Measurements from ENCODE around the gene SLC6A12.

The SLC6A12 gene

GRCh38 chr12:156945-157344 is 57.0 kb downstream of the SLC6A12 start:
- ATAC-seq (replicated peaks; ENCODE audit: extremely low read depth, poor library complexity, severe bottlenecking) (no peak), DNase-seq (ENCODE audit: low spot score in 2 of 2) (no peak)
- Mint-ChIP-seq H3K36me3 (ENCODE audit: insufficient read depth) (no peaks in the 10 kb centered on the region), H3K4me1 (peaks cover 7% of the 10 kb centered on the region), H3K4me3 (no peak overlapping the region), H3K27me3 (peaks cover 15% of the 10 kb centered on the region), H3K9me3 (no peaks in the 10 kb centered on the region), H3K27ac (ENCODE audit: low read depth) (no peak overlapping the region)

DNA sequence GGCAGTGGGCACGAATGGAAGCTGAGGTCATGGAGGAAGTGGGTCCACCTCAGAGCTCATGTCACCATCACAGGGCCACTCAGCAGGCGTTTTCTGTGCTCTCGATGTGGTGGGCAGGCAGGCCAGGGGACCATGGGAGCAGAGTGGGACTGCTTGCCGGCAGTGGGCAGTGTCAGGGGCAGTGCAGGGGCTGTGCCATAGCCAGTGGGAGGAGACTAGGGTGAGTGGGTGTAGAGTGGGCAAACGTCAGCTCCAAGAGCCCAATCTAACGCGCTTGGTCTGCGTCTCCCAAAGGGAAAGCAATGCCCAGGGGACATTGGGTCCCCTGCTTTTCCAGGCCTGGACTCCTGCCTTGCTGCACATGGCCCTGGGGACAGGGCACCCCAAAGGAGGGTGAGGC is 58.3 kb downstream of the SLC6A12 start:
- Mint-ChIP-seq H3K4me1 (peaks cover 7% of the 10 kb centered on the region), H3K4me3 (no peak overlapping the region), H3K36me3 (ENCODE audit: insufficient read depth) (peaks cover 3% of the 10 kb centered on the region), H3K27me3 (peaks cover 28% of the 10 kb centered on the region), H3K27ac (ENCODE audit: low read depth) (no peak overlapping the region), H3K9me3 (no peaks in the 10 kb centered on the region)
- DNase-seq (ENCODE audit: low spot score in 2 of 2) (no peak), ATAC-seq (replicated peaks; ENCODE audit: extremely low read depth, poor library complexity, severe bottlenecking) (no peak)

DNA sequence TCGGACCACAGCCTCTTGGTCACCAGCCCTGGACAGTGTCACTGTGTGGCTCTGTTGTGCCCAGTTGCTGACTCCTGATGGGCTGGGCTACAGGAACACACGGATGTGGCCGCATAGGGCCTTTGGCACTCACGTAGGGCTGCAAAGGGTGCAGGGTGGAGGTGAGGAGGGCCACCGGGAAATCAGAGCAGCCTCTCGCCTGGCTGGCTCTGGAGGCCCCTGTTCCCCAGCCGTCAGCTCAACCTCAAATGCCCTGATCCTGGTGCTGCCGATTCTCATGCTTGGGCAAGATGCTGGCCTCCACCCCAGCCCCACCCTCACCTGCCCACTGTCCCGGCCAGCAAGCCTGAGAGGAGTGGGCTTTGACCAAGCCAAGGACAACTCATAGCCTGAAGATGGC is 59.0 kb downstream of the SLC6A12 start:
- H3K9me3 Mint-ChIP-seq, result no peaks in the 10 kb centered on the region
- ATAC-seq (replicated peaks; ENCODE audit: extremely low read depth, poor library complexity, severe bottlenecking) (no peak), DNase-seq (ENCODE audit: low spot score in 2 of 2) (no peak)
- peaks cover 3% of the 10 kb centered on the region for H3K36me3 Mint-ChIP-seq (ENCODE audit: insufficient read depth)
- H3K4me1 Mint-ChIP-seq, result peaks cover 7% of the 10 kb centered on the region
- H3K27me3 Mint-ChIP-seq, result peaks cover 34% of the 10 kb centered on the region
- no peak overlapping the region for H3K4me3 Mint-ChIP-seq
- no peak overlapping the region for H3K27ac Mint-ChIP-seq (ENCODE audit: low read depth)

DNA sequence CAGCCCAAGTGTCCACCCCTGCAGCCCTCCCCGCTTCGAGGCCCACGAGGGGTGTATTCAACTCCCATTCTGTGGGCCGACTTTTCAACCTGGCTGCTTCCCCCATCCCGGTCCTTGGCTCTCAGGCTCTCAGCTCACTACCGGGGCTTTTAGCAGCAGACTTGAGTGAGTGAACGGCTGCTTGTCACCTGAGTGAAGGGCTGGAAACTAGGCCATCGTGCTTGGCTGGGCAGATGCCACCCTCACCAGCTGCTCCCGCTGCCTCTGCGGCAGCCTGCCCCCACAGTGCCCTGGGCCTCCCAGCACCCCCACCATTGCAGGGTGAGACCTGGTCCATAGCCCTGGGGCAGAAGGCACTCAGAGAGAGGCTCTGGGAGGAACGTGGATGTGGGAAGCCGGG is 59.9 kb downstream of the SLC6A12 start:
- Mint-ChIP-seq H3K36me3 (ENCODE audit: insufficient read depth) (peaks cover 3% of the 10 kb centered on the region), H3K4me3 (no peak overlapping the region), H3K9me3 (no peaks in the 10 kb centered on the region), H3K4me1 (peaks cover 7% of the 10 kb centered on the region), H3K27me3 (peaks cover 43% of the 10 kb centered on the region), H3K27ac (ENCODE audit: low read depth) (no peak overlapping the region)
- DNase-seq (ENCODE audit: low spot score in 2 of 2) (no peak), ATAC-seq (replicated peaks; ENCODE audit: extremely low read depth, poor library complexity, severe bottlenecking) (no peak)

DNA sequence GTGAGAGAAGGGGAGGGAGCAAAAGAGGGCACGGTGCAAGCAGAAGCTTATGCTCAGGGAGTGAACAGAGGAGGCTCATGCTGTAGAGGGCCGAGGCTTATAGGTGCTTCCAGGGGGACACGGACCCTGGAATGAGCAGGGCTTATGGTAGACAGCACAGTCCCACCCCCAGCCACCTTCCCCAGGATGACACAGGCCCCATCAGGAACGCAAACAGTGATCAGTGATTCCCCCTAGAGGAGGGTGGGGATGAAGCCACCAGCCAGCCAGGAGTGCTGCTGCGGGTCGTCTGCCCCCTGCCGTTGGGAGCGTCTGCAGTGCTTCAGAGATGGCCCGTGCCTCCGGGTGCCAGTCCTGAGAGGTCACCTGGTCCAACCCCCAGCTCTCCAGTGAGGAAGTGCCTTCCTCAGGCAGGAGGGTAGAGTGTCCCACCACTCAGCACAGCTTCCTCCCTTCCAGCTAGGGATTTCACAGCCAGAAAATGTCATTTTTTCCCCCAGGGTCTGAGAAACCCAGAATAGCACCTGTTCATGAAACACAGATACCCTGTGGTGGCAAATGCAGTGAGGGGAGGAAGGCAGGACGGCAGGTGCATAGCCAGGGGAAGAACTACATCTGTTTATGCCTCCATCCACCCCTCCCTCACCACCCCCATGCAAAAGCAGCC is 60.7 kb downstream of the SLC6A12 start:
- DNase-seq (ENCODE audit: low spot score in 2 of 2), result peak in 1 of 2 donors; percentile 17
- peaks cover 43% of the 10 kb centered on the region for H3K27me3 Mint-ChIP-seq
- no peak for ATAC-seq (replicated peaks; ENCODE audit: extremely low read depth, poor library complexity, severe bottlenecking)
- H3K4me1 Mint-ChIP-seq, result peaks cover 7% of the 10 kb centered on the region
- H3K4me3 Mint-ChIP-seq, result no peak overlapping the region
- no peaks in the 10 kb centered on the region for H3K9me3 Mint-ChIP-seq
- H3K27ac Mint-ChIP-seq (ENCODE audit: low read depth), result no peak overlapping the region
- H3K36me3 Mint-ChIP-seq (ENCODE audit: insufficient read depth), result peaks cover 3% of the 10 kb centered on the region

GRCh38 chr12:152440-152839 is 61.5 kb downstream of the SLC6A12 start:
- H3K36me3 Mint-ChIP-seq (ENCODE audit: insufficient read depth), result peaks cover 3% of the 10 kb centered on the region
- no peak overlapping the region for H3K27ac Mint-ChIP-seq (ENCODE audit: low read depth)
- no peaks in the 10 kb centered on the region for H3K9me3 Mint-ChIP-seq
- H3K4me1 Mint-ChIP-seq, result peaks cover 7% of the 10 kb centered on the region
- DNase-seq (ENCODE audit: low spot score in 2 of 2) (no peak), ATAC-seq (replicated peaks; ENCODE audit: extremely low read depth, poor library complexity, severe bottlenecking) (no peak)
- H3K4me3 Mint-ChIP-seq, result no peak overlapping the region
- H3K27me3 Mint-ChIP-seq, result peaks cover 43% of the 10 kb centered on the region

- H3K27ac Mint-ChIP-seq (ENCODE audit: low read depth), result no peak overlapping the region
- peaks cover 3% of the 10 kb centered on the region for H3K36me3 Mint-ChIP-seq (ENCODE audit: insufficient read depth)
- no peak overlapping the region for H3K4me3 Mint-ChIP-seq
- no peaks in the 10 kb centered on the region for H3K9me3 Mint-ChIP-seq
- ATAC-seq (replicated peaks; ENCODE audit: extremely low read depth, poor library complexity, severe bottlenecking) (no peak), DNase-seq (ENCODE audit: low spot score in 2 of 2) (no peak)
- H3K4me1 Mint-ChIP-seq, result peaks cover 7% of the 10 kb centered on the region
- peaks cover 43% of the 10 kb centered on the region for H3K27me3 Mint-ChIP-seq
Observed at GRCh38 chr12:151579-151978, 62.4 kb downstream of the SLC6A12 start.

DNA sequence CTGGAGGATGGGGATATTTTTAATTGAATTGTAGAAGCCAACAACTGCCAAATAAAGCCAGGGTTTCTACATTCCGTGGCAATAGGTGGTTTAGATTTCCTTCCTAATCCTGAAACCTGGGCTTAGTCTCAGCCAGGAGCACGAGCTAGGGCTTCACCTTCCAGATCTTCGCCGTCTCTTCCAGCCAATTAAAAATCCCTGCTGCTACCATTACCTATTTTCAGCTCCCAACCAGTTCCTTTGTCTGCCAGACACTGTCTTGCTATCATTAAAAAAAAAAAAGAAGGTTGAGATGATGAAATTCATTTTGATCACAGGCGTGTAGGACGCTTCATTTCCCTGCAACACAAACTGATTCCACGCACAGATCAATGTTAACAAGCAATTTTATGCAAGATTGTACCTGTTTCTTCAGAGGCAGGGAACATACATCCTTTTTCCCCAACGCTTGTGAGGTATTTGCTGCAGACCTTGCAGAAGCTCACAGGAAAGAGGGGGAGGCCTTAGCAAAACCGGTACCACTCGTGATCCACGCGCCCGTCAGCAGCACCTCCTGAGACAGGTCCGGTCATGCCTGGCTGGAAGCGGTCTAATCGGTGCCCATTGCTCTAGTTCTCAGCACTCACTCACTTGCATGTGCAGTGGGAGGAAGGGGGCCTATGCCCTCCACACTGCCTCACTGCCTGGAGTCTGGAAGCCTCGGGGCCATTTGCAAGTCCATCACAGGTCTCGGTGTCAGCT is 65.1 kb downstream of the SLC6A12 start:
- H3K4me3 Mint-ChIP-seq, result no peak overlapping the region
- H3K27me3 Mint-ChIP-seq, result peaks cover 43% of the 10 kb centered on the region
- H3K4me1 Mint-ChIP-seq, result peaks cover 7% of the 10 kb centered on the region
- no peak for DNase-seq (ENCODE audit: low spot score in 2 of 2)
- ATAC-seq (replicated peaks; ENCODE audit: extremely low read depth, poor library complexity, severe bottlenecking), result no peak
- no peaks in the 10 kb centered on the region for H3K9me3 Mint-ChIP-seq
- H3K27ac Mint-ChIP-seq (ENCODE audit: low read depth), result no peak overlapping the region
- H3K36me3 Mint-ChIP-seq (ENCODE audit: insufficient read depth), result peaks cover 3% of the 10 kb centered on the region

GRCh38 chr12:147242-147641 is 66.7 kb downstream of the SLC6A12 start:
- Mint-ChIP-seq H3K36me3 (ENCODE audit: insufficient read depth) (peaks cover 3% of the 10 kb centered on the region), H3K9me3 (no peaks in the 10 kb centered on the region), H3K27ac (ENCODE audit: low read depth) (no peak overlapping the region), H3K4me1 (no peaks in the 10 kb centered on the region), H3K27me3 (peaks cover 41% of the 10 kb centered on the region), H3K4me3 (no peak overlapping the region)
- DNase-seq (ENCODE audit: low spot score in 2 of 2) (no peak), ATAC-seq (replicated peaks; ENCODE audit: extremely low read depth, poor library complexity, severe bottlenecking) (no peak)

GRCh38 chr12:145369-145960 is 68.5 kb downstream of the SLC6A12 start:
- H3K27me3 Mint-ChIP-seq, result peaks cover 42% of the 10 kb centered on the region
- DNase-seq (ENCODE audit: low spot score in 2 of 2) (no peak), ATAC-seq (replicated peaks; ENCODE audit: extremely low read depth, poor library complexity, severe bottlenecking) (no peak)
- no peaks in the 10 kb centered on the region for H3K36me3 Mint-ChIP-seq (ENCODE audit: insufficient read depth)
- no peak overlapping the region for H3K27ac Mint-ChIP-seq (ENCODE audit: low read depth)
- no peaks in the 10 kb centered on the region for H3K4me1 Mint-ChIP-seq
- no peaks in the 10 kb centered on the region for H3K9me3 Mint-ChIP-seq
- no peak overlapping the region for H3K4me3 Mint-ChIP-seq

DNA sequence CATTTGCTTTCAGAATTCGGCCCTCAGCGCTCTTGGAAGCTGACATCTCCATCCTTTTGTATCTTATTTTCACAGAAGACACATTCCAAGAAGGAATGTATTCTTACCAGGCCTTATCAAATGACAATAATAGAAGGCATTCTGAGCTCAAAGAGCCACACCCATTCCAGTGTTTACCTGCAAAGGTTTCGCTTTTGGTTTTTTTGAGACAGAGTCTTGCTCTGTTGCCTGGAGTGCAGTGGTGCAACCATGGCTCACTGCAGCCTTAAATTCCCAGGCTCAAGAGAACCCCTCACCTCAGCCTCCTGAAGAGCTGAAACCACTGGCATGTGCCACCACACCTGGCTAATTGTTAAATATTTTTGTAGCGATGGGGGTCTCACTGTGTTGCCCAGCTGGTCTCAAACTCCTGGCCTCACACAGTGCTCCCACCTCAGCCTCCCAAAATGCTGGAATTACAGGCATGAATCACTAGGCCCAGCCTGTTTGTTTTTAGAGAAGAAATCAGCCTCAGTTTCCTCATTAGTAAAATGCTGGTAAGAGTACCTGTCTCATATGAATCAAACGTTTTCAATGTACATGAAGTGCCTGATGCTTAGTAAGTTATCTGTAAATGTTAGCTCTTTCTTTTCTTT is 69.2 kb downstream of the SLC6A12 start:
- H3K36me3 Mint-ChIP-seq (ENCODE audit: insufficient read depth), result no peaks in the 10 kb centered on the region
- DNase-seq (ENCODE audit: low spot score in 2 of 2) (no peak), ATAC-seq (replicated peaks; ENCODE audit: extremely low read depth, poor library complexity, severe bottlenecking) (no peak)
- H3K9me3 Mint-ChIP-seq, result no peaks in the 10 kb centered on the region
- peaks cover 42% of the 10 kb centered on the region for H3K27me3 Mint-ChIP-seq
- no peaks in the 10 kb centered on the region for H3K4me1 Mint-ChIP-seq
- H3K4me3 Mint-ChIP-seq, result no peak overlapping the region
- no peak overlapping the region for H3K27ac Mint-ChIP-seq (ENCODE audit: low read depth)

DNA sequence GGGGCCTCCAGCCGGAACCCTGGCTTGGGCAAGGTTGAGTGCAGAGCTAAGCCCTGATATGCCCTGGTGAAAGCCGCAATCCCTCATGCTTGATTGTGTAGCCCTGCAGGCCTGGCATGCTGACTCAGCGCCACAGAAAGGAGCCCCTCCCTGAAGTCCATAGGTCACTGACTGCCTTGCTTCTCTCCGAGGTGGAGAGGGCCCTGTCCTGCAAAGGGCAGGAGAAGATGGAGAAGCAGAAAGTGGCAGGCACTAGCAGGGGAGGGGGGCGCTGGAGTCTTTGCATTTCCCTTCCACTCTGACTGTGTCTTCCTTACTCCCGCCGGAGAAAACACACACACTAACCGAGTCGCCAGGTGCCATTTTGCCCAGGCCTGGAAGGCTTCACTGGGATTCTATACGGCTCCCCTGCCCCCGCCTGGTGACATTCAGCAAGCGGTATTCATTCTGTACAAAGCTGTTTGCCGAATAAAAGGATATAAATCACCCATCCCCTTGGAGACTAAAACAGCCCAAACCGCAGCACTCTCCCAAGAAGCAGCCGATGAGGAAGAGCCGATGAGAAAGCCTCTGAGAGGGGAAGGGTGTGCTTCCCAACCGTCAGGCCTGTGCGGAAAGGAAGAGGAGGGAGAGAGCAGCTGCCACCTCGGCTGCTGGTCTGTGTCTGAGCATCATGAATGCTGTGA is 69.8 kb downstream of the SLC6A12 start:
- no peak overlapping the region for H3K4me3 Mint-ChIP-seq
- H3K9me3 Mint-ChIP-seq, result no peaks in the 10 kb centered on the region
- no peaks in the 10 kb centered on the region for H3K4me1 Mint-ChIP-seq
- DNase-seq (ENCODE audit: low spot score in 2 of 2) (no peak), ATAC-seq (replicated peaks; ENCODE audit: extremely low read depth, poor library complexity, severe bottlenecking) (no peak)
- peaks cover 42% of the 10 kb centered on the region for H3K27me3 Mint-ChIP-seq
- H3K36me3 Mint-ChIP-seq (ENCODE audit: insufficient read depth), result no peaks in the 10 kb centered on the region
- H3K27ac Mint-ChIP-seq (ENCODE audit: low read depth), result no peak overlapping the region

Measured in central memory CD8-positive, alpha-beta T cell (primary cell).